ENCODE results near the gene BRMS1.
A peak's percentile ranks its signal among the peaks of the same experiment; 100 is the strongest.

Gene BRMS1

DNA sequence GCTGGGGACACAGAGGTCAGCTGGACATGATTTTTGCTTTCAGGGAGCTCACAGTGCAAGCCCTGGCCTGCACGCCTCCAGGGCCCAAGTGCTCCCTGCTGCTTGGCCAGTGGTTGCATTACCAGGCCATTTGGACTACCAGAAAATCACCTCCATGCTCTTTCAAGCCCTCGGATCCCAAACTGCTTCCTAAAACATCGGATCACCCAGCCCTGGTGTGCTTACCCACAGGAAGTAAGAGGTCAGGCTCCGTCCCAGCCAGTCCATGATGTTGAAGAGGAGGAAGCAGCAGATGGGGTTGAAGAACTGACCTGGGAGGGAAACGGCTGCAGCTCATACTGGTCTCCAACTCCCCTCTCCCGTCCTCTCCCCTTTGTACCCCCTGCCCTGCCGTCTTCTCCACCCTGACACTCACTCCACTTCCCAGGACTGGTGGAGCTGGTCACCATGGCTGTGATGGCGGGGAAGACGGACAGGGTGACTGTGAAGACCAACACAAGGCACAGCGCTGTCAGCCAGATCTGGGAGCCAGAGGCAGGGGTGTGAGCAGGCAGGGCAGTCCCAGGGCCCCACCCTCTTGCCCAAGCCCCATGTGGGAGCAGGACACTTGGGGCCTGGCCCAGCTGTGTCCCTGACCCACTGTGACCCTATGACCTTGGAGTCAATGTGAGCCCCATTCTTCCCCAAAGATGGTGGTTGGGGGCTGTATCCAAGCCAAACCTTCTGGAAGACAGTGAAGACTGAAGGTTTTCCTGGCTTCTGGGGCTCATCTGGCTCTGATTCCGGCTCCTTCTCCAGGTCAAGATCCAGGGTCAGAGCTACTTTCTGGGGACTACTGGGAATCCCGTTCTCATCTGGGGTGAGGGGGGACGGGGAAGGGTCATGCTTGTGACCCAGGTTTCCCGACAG, 21.1 kb upstream of the BRMS1 start:
- in situ Hi-C loops (cut with HindIII; ENCODE audit: low sequenced_read_pairs) = no loop called here
- H3K4me3 ChIP-seq (ENCODE audit: low read depth, low read length) = no peak overlapping the region
- no peak for TF ChIP-seq CTCF (IDR thresholded peaks at IDR 0.05; ENCODE audit: low read depth, low read length, missing control alignments)
- no peak for DNase-seq (ENCODE audit: low read depth)

GRCh38 chr11:66365166-66365565, 20.3 kb upstream of the BRMS1 start:
- no peak overlapping the region for H3K4me3 ChIP-seq (ENCODE audit: low read depth, low read length)
- DNase-seq (ENCODE audit: low read depth) = no peak
- no peak for TF ChIP-seq CTCF (IDR thresholded peaks at IDR 0.05; ENCODE audit: low read depth, low read length, missing control alignments)
- in situ Hi-C loops (cut with HindIII; ENCODE audit: low sequenced_read_pairs) = no loop called here

DNA sequence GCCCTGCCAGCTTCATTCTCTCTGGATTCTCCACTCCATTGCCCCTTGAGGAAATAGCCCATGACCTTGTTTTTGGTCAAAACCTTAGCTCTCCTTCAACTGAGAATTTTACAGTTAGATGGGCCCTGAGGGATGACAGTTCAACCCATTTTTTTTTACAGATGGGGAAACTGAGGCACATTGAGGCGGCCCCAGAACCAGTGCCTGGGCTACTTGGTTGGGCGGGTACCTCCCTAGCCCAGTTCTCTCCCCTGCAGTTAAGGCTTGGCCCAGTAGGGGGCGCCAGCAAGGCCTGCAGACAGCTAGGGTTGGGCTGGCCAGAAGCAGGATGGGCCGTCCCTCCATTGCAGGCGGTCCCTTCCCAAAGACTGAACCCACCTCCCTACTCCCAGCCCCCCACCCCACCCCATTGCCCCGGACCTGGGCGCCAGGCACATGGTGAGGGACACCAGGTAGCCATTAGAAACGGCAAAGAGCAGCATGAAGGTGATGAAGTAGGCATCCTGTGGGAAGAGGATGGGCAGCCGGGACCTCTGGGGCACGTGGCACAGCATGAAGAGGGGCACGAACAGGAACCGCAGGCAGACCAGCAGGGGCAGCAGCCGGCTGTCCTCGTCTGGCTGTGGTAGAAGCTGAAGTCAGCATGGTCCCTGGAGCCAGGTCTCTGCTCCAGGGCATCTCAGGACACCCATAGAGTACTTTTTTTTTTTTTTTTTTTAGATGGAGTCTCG, 19.1 kb upstream of the BRMS1 start:
- in situ Hi-C loops (cut with HindIII; ENCODE audit: low sequenced_read_pairs) = no loop called here
- DNase-seq (ENCODE audit: low read depth) = no peak
- TF ChIP-seq CTCF (IDR thresholded peaks at IDR 0.05; ENCODE audit: low read depth, low read length, missing control alignments) = peak; percentile 66
- H3K4me3 ChIP-seq (ENCODE audit: low read depth, low read length) = no peak overlapping the region

DNA sequence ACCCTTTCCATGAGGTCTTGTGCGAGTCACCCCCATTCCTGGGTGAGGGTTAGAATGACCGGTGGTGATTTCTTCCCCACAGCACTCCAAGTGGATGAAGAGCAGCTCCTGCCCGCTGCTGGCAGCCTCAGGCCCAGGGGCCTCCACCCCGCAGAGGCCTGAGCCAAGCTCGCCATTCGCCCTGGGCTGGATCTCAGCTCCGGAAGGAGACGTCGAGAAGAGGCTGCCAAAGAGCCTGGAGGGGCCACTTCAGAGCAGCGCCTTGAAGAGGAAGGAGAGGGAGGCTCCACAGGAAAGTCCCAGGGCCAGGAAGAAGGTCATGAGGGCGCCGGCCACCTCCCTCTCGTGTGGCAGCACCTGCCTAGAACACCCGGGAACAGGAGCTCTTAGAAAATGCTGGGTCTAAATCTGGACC, 18.3 kb upstream of the BRMS1 start:
- in situ Hi-C loops (cut with HindIII; ENCODE audit: low sequenced_read_pairs) = no loop called here
- TF ChIP-seq CTCF (IDR thresholded peaks at IDR 0.05; ENCODE audit: low read depth, low read length, missing control alignments) = no peak
- no peak overlapping the region for H3K4me3 ChIP-seq (ENCODE audit: low read depth, low read length)
- no peak for DNase-seq (ENCODE audit: low read depth)

DNA sequence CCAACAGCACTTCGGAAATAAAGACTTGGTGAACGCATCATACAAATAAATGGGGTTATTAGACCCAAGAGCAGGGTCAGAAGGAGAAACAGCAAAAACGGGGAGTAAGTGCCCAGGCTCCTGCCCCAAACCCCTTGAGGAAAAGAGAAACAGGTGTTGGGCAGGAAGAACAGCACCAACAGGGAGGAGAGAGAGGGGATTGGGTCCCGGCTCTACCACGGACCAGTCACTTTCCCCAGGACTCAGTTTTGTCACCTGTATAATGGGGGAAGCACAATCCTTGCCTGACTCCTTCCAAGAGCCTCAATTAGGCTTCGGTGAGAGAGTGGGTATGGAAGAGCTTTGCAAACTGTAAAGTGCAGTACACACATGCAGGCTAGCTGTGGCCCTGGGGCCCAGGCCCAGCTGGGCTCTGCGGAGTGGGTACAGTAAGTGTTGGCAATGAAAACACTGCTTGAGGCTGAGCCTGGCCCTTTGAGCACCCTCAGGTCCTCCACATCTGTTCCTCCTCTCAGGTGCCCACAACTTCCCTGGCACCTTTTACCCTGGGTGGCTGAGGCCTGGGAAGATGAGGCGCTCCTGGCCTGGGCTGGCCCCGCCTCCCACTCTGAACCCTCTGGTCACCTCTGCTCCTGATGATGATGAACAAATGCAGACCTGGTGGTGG, 17.7 kb upstream of the BRMS1 start:
- DNase-seq (ENCODE audit: low read depth) = no peak
- TF ChIP-seq CTCF (IDR thresholded peaks at IDR 0.05; ENCODE audit: low read depth, low read length, missing control alignments) = no peak
- no peak overlapping the region for H3K4me3 ChIP-seq (ENCODE audit: low read depth, low read length)
- in situ Hi-C loops (cut with HindIII; ENCODE audit: low sequenced_read_pairs) = no loop called here

DNA sequence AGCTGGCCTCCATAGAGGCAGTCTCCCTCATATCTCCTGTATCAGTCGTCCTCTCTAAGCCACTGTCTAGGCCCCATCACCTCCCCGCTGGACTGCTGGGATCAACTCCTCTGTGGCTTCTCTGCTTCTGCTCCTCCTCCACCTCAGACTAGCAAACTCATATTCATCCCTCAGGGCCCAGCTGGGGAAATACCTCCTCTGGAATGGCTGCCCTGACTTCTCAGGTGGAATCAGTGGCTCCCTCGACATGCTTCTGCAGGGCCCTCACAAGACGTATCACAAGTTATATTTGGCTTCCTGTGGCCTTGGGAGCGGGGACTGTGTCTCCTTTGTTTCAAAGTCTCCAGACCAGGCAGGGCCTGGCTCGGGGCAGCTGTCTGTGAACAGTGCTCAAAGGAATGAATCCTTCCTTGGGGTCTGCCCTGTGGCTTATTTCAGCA, 16.6 kb upstream of the BRMS1 start:
- no peak for TF ChIP-seq CTCF (IDR thresholded peaks at IDR 0.05; ENCODE audit: low read depth, low read length, missing control alignments)
- H3K4me3 ChIP-seq (ENCODE audit: low read depth, low read length) = no peak overlapping the region
- no peak for DNase-seq (ENCODE audit: low read depth)
- in situ Hi-C loops (cut with HindIII; ENCODE audit: low sequenced_read_pairs) = no loop called here
